ACHN (cell line): ENCODE measurements around the gene CDC34.

Source experiments
- DNase-seq: peaks from one replicate; pipeline ENCODE4 v3.0.0-alpha.2; 2015
- in situ Hi-C: cut with HindIII; loops from 2 replicates; pipeline ENCODE4 v1.10.0; 2017; ENCODE audit warnings: low sequenced_read_pairs, low pct_ligation_motif_present, low pct_unique_long_range_greater_than_20kb

Gene CDC34

DNA sequence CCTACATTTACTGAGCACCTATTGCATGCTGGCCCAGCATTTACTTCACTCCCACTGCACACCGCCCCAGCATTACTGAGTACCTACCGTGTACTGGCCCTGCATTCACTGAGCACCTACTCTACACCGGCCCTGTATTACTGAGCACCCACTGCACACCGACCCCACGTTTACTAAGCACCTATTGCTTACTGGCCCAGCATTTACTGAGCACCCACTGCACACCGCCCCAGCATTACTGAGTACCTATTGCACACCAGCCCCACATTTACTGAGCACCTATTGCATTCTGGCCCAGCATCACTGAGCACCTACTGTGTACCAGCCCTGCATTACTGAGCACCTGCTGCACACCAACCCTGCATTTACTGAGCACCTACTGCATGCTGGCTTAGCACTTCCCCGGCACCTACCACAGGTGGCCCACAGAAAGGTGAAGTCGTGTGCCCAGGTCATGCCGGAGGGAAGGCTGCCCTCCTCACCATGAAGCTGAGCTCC, 17.3 kb upstream of the CDC34 start:
- in situ Hi-C loops: no loop called here

DNA sequence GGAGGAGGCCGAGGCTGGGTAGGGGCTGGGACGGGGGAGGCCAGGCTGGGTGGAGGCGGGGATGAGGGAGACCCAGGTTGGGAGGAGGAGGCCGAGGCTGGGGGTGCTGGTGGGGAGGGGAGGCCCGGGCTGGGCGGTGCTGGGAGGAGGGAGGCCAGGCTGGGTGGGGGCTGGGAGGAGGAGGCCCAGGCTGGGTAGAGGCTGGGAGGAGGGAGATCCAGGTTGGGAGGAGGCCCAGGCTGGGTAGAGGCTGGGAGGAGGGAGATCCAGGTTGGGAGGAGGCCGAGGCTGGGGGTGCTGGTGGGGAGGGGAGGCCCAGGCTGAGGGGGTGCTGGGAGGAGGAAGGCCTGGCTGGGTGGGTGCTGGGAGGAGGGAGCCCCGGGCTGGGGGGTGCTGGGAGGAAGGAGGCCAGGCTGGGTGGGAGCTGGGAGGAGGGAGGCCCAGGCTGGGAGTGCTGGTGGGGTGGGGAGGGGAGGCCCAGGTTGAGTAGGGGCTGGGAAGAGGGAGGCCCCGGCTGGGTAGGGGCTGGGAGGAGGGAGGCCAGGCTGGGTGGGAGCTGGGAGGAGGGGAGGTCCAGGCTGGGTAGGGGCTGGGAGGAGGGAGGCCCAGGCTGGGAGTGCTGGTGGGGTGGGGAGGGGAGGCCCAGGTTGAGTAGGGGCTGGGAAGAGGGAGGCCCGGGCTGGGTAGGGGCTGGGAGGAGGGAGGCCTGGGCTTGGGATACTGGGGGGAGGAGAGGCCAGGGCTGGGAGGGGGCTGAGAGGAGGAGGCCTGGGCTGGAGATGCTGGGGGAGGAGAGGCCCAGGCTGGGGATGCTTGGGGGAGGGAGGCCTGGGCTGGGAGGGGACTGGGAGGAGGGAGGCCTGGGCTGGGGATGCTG, 13.6 kb upstream of the CDC34 start:
- in situ Hi-C loops: no loop called here
- DNase-seq: no peak

More for the DNA sequence above, 17.3 kb upstream of the CDC34 start:
- no peak for DNase-seq

DNA sequence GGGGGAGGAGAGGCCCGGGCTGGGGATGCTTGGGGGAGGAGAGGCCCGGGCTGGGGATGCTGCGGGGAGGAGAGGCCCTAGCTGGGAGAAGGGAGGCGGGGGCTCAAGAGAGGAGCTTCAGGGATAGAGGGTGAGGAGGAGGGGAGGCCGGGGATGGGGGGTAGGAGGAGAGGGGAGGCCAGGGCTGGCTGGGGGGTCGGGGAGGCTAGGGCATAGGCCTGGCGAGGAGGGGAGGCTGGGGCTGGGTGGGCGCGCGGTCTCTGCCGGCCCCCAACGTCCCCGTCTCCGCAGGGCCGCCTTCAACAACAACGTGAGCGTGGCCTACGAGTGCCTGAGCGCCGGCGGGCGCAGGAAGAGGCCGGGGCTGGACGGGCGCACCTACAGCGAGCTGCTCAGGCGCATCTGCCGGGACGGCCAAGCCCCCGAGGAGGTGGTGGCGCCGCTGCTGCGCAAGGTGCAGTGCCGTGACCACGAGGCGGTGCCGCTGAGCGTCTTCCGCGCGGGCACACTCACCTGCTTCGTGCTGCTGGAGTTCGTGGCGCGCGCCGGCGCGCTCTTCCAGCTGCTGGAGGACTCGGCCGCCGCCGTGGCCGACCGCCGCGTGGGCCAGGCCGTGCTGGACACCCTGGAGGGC, 12.8 kb upstream of the CDC34 start:
- in situ Hi-C loops: no loop called here
- DNase-seq: no peak

DNA sequence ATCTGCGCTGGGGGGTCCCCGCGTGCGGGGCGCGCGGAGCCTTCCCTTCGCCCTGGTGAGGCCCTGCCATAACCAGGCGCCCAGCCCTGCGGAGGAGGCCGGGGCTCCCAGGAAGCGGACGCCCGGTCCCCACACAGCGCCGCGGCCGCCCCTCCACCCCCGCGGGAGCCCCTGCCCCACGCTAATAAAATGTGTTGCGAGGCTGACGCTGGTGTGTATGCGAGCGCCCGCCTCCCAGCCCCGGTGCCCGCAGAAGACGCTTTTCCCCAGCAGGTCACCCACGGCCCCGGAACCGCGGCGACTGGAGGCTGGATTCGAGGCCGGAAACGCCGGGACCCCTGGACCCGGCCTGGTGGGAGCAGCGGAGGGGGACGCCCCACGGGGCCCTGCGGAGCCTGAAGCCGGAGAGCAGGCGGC, 12.1 kb upstream of the CDC34 start:
- no peak for DNase-seq
- in situ Hi-C loops: no loop called here

DNA sequence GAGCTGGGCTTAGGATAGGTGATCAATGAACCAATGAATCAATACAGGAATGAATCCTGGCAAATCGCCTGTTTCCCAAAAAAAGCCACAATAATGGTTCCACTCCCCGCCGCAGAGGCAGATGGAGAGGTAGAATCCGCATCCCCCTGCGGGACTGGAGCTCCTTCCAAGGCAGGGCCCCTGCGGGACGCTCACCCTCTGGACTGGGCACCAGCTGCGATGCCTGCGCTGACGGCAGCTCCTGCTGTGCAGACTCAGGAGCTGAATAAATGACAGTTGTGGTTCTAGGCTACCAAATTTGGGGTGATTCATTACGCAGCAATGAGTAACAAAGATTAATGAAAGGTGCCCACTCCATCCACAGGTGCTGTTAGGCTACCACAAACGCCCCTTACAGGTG, 8.8 kb upstream of the CDC34 start:
- in situ Hi-C loops: no loop called here

DNA sequence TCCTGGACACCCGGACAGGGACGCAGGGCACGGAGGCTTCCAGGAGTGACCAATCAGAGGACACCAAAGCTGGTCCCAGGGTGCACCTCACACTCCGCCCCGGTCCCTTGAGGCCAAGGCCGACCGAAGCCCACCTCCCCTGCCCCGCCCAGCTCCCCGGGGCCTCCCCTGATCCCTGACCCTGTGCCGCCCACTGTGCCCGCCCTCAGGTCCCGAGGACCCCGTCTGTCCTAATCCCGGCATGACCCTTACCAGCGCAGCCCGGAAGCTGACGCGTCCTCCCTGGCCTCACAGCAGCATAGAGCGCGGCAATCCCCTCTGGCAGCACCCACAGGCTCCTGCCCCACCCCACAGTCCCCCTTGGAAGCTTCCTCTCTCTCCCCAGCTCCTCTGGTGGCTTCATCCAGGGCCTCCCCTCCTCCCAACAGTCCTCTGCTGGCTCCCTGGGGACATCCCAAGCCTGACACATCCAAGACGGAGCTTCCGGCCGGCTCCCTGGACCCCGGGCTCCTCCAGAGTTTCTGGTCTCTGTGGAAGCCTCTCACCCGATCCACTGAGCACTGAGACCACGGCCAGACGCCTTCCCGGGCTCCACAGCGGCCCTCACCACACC, 7.4 kb upstream of the CDC34 start:
- no peak for DNase-seq
- in situ Hi-C loops: no loop called here

More for the DNA sequence above, 8.8 kb upstream of the CDC34 start:
- DNase-seq: no peak

DNA sequence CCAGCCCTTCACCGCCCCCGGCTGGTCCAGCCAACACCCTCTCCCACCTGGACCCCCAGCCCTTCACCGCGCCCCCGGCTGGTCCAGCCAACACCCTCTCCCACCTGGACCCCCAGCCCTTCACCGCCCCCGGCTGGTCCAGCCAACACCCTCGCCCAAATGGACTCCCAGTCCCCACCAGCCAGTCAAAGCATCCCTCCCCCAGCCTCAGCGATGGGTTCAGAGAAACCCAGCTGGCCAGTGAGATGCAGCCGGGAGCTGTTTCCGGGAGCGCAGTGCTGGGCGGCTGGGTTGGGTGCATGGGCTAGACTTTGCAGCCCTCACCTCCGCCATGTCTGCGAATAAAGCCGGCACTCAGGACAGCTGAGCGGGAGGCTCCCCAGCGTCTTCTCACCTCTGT, 6.5 kb upstream of the CDC34 start:
- in situ Hi-C loops: no loop called here
- no peak for DNase-seq

DNA sequence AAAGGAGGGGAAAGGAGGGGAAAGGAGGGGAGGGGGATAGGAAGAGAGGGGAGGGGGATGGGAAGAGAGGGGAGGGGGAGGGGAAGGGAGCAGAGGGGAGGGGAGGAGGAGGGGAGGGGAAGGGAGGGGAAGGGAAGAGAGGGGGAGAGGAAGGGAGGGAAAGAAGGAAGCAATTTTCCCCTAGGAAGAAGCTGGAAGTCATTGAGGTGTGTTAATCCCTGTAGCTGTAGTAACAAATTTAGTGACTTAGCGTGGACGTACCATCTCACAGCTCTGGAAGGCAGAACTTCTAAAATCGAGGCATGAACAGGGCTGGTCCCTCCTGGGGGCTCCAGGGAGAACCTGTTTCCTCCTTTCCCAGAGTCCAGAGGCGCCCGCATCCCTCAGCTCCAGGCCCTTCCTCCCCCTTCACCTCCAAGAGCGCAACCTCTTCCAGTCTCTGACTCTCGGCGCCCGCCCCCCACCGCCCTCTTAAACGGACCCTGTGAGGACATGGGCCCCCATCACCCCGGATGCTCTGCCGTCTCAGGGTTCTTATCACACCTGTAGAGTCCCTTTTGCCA, 5.6 kb upstream of the CDC34 start:
- no peak for DNase-seq
- in situ Hi-C loops: no loop called here

DNA sequence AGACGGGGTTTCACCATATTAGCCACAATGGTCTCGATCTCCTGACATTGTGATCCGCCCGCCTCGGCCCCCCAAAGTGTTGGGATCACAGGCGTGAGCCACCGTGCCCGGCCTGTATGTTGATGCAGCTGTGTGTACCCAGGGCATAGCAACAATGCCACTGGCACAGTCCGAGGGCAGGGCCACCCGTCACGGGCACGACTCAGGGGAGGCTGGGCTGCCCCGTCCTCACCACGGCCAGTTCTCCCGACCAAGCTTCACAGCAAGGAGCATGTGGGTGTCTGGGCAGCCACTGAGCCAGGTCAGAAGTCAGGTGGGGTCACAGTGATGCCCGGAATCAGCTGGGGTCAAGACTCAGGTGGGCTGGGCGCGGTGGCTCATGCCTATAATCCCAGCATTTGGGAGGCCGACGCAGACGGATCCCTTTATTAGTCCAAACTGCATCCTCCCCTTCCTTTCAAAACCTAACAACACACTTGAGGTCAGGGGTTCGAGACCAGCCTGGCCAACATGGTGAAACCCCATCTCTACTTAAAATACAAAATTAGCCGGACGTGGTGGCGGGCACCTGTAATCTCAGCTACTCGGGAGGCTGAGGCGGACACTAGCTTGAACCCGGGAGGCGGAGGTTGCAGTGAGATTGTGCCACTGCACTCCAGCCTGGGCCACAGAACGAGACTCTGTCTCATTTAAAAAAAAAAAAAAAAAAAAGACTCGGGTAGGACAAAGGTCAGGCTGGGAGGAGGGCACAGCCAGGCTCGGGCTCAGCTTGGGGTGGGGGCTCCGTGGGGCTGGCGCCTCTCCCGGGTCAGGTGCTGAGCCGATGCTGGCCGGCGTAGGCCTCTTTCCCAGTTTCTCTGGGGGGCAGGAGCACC, 1.2 kb upstream of the CDC34 start:
- DNase-seq: no peak
- in situ Hi-C loops: no loop called here

DNA sequence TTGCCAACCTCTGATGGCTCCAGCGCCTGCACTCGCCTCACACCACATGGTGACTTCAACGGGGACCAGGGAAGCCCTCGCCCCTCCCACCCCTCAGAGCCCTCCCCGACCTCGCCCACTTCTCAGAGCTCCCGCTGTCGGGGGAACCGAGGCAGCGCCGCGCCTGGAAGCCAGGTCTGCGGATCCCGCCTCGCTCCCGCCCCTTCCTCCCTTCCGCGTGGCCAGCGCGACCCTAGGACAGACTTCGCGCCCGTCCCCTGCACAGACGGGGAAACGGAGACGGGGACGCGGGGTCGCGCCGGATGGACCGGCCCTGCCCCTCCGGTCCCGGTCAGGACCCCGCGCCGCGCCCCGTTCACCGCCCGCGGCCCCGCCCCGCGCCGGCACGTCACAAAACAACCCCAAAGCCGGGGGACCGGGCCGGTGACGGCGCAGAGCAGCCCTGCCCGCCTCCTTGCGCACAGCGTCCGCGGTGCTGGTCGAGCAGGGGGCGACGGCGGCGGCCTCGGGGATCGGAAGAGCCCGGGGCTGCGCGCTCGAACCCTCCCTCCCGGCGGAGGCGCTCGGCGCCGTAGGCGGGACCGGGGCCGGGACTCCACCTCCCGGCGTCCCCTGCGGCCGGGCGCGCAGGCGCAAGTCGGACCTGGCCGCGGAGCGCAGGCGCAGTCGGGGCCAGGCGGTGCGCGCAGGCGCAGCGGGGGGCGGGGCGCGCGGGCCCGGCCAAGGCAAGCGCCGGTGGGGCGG, 379 bp upstream of the CDC34 start:
- peak; percentile 81 for DNase-seq
- in situ Hi-C loops: no loop called here

DNA sequence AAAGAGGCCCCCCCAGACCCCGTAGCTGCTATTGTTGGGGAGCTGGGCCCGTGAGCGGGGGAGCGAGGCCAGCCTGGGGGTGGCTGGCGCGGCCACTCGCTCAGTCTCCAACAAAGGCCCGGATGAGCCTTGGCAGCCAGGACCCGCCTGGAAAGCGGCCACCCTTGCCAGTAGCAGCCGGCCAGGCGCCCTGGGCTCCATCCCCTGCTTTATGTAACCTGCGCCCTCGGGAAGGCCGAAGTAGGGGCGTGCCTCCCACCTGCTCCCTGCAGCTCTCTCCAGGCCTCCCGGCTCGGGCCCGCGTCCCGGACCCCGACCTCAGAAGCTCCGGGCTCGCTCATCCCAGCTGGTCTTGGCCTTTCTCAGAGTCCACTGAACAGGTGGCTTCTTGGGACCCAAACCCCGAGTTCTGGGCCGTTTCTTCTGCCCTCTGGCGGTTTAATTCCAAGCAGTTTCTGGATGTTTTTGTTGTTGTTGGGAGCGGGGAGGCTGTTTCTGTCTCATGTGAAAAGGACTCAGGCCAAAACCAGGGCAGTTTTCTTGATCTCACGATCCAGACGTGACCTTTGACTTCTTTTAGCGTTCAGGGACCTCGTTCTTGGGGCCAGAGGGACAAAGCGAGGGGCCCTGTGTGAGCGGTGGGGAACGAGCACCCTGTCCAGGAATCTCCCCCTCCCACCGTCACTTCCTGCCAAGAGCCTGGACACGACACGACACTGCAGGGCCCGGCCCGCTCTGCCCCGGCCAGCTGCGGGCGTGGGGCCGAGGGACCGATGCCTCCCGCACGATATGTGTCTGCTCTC, 1.2 kb downstream of the CDC34 start:
- DNase-seq: peak; percentile 65
- in situ Hi-C loops: no loop called here

DNA sequence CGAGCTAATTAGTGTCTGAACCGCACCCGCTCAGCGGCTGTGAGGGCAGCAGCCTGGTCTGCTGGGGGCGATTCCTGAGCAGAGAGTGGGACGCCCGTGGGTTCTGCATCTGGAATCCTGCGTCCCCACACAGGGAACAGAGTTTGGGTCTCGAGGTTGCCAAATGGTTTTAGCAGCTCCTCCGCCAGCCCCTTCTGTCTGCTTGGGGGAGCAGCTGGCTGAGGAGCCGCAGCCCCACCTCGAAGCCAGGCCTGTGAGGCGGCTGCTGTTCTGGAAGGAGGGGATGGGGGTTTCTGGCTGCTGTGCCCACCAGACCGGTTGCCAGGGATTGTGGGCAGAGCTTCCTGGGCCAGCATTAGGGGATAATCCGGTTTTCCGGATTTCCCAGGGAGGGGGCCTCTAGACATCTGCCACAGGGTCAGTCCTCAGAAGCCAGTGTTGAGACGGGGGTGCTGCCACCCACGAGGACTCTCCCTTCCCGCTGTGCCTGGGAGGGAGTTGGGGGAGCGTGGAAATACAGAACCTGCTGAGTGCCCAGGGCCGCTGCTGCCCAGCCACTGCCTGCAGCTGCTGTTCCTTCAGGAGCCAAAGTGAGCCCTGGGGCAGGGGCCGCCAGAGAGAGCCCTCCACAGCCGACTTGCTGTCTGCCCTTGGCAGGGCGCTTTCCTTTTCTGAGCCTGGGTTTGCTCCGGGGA, 2.0 kb downstream of the CDC34 start:
- no peak for DNase-seq
- in situ Hi-C loops: no loop called here

DNA sequence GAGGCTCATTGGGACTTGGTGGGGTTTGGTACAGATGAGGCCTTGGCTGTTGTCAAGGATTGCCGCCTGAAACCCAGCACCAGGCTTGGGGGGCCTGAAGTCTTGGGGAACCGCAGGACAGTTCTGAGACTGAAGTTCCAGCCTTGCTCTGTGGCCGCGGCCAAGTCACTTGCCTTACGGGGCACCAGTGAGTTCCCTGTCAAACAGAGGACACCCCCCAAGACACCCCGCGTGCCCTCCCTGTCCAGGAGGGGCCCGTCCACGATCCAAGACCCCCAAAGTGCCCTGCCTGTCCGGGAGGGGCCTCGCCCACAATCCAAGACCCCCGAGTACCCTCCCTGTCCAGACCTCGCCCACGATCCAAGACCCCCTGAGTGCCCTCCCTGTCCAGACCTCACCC, 2.5 kb downstream of the CDC34 start:
- DNase-seq: no peak
- in situ Hi-C loops: no loop called here

DNA sequence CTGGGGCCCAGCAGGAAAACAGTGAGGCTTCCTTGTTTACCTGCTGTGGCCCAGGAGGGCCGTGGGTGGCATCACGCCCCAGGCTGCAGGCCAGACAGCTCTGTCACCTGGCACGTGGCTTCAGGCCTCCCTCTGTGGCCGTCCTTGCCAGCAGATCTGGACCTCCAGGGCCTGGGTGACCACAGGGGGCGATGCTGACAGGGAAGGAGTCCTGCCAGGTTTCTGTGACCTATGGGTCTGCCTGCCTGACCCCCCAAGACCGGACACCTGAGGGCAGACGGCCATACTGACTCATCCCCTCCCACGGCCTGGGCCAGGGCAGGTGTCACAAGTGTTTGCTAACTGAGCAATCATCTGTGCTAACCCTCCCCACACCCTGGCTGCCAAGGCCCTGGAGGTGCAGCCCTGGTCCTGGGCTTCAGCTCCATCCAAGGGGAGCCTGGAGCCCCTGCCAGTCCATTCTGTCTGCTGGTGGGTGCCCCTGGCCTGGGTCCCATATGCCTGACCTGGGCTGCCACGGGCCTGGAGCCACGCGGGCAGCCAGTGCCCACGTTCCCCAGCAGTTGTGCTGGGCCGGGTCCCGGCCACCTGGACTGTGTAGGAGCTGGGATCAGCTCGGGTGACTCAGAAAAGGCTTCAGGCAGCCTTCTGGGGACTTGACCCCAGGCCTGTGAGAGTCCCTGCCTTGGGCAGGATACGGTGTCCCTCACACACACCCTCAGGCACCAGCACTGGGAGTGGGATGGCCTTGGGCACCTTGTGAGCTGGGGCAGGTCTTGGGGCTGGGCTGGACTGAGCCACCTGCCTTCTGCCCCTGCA, 3.7 kb downstream of the CDC34 start:
- in situ Hi-C loops: no loop called here

DNA sequence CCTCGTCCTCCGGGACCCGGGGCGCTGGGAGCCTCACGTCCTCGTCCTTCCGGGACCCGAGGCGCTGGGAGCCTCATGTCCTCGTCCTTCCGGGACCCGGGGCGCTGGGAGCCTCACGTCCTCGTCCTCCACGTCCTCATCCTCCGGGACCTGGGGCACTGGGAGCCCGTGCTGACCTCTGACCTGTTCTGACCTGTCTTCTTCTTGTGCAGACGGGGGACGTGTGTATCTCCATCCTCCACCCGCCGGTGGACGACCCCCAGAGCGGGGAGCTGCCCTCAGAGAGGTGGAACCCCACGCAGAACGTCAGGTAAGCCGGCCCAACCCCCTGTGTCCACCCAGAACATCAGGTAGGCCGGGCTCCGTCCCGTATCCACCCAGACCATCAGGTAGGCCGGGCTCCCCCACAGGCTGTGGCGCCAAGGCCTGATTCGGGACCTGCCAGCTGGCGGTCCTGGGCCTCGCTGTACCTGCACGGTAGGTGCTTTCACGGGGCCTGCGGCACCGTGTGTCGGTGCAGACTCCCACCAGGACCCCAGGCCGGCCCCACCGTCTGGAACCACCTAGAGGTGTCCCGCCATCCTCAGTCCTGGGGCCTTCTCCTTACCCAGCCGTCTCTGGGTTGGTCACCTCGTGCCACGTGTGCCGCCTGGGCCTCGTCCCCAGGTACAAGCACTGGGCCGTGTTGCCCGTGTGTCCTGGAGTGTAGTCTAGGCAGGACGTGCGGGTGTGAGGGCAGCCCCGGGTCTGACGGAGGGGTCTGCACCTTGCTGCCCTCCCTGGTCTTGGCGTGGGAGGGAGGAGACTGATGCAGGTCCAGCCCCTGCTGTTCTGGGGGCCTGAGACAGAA, 4.7 kb downstream of the CDC34 start:
- in situ Hi-C loops: no loop called here
- DNase-seq: no peak

More for the DNA sequence above, 3.7 kb downstream of the CDC34 start:
- DNase-seq: no peak
